HepG2 (cell line): Measurements from ENCODE around the gene MTIF3. TPM values are rescaled to one million over a fixed set of nuclear protein-coding genes. Genes with fewer than 3 reads are reported as not detected.

Experiments
- EEA1 ChIP-seq: sonication (generic); formaldehyde crosslinking; IDR thresholded peaks from 2 replicates; pipeline ENCODE4 v1.5.1; 2020; ENCODE audit warnings: mild to moderate bottlenecking, missing genetic modification reagents, borderline replicate concordance
- KMT2B ChIP-seq: IDR thresholded peaks from 2 replicates; pipeline ENCODE4 v1.6.1; 2016; ENCODE audit warnings: missing genetic modification reagents, missing compliant biosample characterization
- MZF1 ChIP-seq: sonication (generic); formaldehyde crosslinking; IDR thresholded peaks from 2 replicates; pipeline ENCODE4 v1.8.1; 2023; ENCODE audit warnings: mild to moderate bottlenecking, missing genetic modification reagents, borderline replicate concordance
- SRSF4 ChIP-seq: fragments of 200-400 bp; formaldehyde crosslinking; IDR thresholded peaks from one replicate; pipeline ENCODE4 v1.6.1; 2018; ENCODE audit warnings: mild to moderate bottlenecking, low read depth, low read length, moderate library complexity; ENCODE audit not compliant: poor library complexity, severe bottlenecking
- polyA plus RNA-seq, 8 experiments: library from polyadenylated mRNA; depleted of rRNA in 3 of 8; stranded (reverse) in 7 of 8; unstranded in 1 of 8; fragments of >200 nt; fragmentation: Illumina TruSeq in 4 of 8; extraction: Trizol in 4 of 8; gene quantifications; 2 replicates each; pipeline versions ENCODE4 v1.2.1 to v1.2.3, GENCODE V29; 2011 to 2016; ENCODE audit warnings: low read depth in 4 of 8, missing spikeins in 1 of 8, mixed read lengths in 1 of 8; ENCODE audit not compliant: insufficient read depth in 1 of 8
- total RNA-seq, 5 experiments: library from RNA; depleted of rRNA; stranded (reverse); fragments of >200 nt; fragmentation: Illumina TruSeq; extraction: Trizol; gene quantifications; 2 replicates each; pipeline ENCODE4 v1.2.3, GENCODE V29; 2016; ENCODE audit warnings: low read depth in 1 of 5
- TF ChIP-seq, protein P1 (sequence below): sonication (generic); formaldehyde crosslinking; IDR thresholded peaks from 2 replicates; pipeline ENCODE4 v1.4.0; 2020; ENCODE audit warnings: mild to moderate bottlenecking, missing genetic modification reagents, borderline replicate concordance
- TF ChIP-seq, protein P2 (sequence below): sonication (generic); formaldehyde crosslinking; IDR thresholded peaks from 2 replicates; pipeline ENCODE4 v1.5.1; 2020; ENCODE audit warnings: mild to moderate bottlenecking, missing genetic modification reagents, moderate library complexity
- TF ChIP-seq, protein P3 (sequence below), 2 experiments: fragments of 450-650 bp in 1 of 2; sonication (generic) in 1 of 2; formaldehyde crosslinking in 1 of 2; IDR thresholded peaks; 2 replicates each; pipeline versions ENCODE4 v1.6.1 to v1.8.0; 2016 to 2022; ENCODE audit warnings: antibody characterized with exemption in 1 of 2, mild to moderate bottlenecking in 1 of 2, missing genetic modification reagents in 1 of 2

MTIF3 gene
- total and polyA plus RNA-seq, 2 of the 13 experiments (the other 11 are each of a cell fraction or from before 2014, with no cell fraction given), result 33.7 to 40.6 TPM

DNA sequence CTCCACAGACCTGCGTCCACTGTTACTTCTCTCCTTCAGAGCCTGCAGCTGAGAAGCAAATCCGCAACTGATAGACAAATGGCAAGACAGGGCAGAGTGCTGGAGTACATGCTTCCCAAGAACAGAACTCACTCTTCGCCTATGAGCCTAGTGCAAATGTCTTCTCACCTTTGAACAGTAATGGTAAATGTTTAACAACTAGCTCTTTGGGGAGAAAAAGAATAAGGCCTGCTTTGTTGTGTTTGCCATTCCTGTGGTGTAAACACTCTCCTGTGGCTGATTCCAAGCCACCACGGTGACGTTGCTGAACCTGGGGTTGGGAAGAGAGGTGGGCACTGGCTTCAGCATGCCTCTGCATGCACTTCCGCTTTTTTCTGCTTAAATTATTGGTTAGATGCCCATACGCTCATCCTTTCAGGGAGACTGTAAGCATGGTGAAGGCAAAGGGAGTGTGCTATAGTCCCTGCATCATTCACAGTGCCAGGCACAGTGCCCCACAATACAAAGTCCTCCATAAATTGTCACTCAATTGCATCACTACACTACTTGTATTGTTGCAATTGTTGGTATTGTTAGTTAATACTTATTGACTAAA is 54.0 kb downstream of the MTIF3 start (continued):
- TF ChIP-seq, protein P1, sequence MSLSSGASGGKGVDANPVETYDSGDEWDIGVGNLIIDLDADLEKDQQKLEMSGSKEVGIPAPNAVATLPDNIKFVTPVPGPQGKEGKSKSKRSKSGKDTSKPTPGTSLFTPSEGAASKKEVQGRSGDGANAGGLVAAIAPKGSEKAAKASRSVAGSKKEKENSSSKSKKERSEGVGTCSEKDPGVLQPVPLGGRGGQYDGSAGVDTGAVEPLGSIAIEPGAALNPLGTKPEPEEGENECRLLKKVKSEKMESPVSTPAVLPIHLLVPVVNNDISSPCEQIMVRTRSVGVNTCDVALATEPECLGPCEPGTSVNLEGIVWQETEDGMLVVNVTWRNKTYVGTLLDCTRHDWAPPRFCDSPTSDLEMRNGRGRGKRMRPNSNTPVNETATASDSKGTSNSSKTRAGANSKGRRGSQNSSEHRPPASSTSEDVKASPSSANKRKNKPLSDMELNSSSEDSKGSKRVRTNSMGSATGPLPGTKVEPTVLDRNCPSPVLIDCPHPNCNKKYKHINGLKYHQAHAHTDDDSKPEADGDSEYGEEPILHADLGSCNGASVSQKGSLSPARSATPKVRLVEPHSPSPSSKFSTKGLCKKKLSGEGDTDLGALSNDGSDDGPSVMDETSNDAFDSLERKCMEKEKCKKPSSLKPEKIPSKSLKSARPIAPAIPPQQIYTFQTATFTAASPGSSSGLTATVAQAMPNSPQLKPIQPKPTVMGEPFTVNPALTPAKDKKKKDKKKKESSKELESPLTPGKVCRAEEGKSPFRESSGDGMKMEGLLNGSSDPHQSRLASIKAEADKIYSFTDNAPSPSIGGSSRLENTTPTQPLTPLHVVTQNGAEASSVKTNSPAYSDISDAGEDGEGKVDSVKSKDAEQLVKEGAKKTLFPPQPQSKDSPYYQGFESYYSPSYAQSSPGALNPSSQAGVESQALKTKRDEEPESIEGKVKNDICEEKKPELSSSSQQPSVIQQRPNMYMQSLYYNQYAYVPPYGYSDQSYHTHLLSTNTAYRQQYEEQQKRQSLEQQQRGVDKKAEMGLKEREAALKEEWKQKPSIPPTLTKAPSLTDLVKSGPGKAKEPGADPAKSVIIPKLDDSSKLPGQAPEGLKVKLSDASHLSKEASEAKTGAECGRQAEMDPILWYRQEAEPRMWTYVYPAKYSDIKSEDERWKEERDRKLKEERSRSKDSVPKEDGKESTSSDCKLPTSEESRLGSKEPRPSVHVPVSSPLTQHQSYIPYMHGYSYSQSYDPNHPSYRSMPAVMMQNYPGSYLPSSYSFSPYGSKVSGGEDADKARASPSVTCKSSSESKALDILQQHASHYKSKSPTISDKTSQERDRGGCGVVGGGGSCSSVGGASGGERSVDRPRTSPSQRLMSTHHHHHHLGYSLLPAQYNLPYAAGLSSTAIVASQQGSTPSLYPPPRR, result peak; percentile 68; the same call in 1 of the 2 replicates
- TF ChIP-seq MZF1 (CRISPR knock-in tag) (no peak), KMT2B (CRISPR knock-in tag) (no peak), SRSF4 (no peak), EEA1 (CRISPR knock-in tag) (no peak)
- TF ChIP-seq, protein P2, sequence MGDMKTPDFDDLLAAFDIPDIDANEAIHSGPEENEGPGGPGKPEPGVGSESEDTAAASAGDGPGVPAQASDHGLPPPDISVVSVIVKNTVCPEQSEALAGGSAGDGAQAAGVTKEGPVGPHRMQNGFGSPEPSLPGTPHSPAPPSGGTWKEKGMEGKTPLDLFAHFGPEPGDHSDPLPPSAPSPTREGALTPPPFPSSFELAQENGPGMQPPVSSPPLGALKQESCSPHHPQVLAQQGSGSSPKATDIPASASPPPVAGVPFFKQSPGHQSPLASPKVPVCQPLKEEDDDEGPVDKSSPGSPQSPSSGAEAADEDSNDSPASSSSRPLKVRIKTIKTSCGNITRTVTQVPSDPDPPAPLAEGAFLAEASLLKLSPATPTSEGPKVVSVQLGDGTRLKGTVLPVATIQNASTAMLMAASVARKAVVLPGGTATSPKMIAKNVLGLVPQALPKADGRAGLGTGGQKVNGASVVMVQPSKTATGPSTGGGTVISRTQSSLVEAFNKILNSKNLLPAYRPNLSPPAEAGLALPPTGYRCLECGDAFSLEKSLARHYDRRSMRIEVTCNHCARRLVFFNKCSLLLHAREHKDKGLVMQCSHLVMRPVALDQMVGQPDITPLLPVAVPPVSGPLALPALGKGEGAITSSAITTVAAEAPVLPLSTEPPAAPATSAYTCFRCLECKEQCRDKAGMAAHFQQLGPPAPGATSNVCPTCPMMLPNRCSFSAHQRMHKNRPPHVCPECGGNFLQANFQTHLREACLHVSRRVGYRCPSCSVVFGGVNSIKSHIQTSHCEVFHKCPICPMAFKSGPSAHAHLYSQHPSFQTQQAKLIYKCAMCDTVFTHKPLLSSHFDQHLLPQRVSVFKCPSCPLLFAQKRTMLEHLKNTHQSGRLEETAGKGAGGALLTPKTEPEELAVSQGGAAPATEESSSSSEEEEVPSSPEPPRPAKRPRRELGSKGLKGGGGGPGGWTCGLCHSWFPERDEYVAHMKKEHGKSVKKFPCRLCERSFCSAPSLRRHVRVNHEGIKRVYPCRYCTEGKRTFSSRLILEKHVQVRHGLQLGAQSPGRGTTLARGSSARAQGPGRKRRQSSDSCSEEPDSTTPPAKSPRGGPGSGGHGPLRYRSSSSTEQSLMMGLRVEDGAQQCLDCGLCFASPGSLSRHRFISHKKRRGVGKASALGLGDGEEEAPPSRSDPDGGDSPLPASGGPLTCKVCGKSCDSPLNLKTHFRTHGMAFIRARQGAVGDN (CRISPR knock-in tag), result peak; percentile 32; the same call in 1 of the 2 replicates
- TF ChIP-seq, protein P3, sequence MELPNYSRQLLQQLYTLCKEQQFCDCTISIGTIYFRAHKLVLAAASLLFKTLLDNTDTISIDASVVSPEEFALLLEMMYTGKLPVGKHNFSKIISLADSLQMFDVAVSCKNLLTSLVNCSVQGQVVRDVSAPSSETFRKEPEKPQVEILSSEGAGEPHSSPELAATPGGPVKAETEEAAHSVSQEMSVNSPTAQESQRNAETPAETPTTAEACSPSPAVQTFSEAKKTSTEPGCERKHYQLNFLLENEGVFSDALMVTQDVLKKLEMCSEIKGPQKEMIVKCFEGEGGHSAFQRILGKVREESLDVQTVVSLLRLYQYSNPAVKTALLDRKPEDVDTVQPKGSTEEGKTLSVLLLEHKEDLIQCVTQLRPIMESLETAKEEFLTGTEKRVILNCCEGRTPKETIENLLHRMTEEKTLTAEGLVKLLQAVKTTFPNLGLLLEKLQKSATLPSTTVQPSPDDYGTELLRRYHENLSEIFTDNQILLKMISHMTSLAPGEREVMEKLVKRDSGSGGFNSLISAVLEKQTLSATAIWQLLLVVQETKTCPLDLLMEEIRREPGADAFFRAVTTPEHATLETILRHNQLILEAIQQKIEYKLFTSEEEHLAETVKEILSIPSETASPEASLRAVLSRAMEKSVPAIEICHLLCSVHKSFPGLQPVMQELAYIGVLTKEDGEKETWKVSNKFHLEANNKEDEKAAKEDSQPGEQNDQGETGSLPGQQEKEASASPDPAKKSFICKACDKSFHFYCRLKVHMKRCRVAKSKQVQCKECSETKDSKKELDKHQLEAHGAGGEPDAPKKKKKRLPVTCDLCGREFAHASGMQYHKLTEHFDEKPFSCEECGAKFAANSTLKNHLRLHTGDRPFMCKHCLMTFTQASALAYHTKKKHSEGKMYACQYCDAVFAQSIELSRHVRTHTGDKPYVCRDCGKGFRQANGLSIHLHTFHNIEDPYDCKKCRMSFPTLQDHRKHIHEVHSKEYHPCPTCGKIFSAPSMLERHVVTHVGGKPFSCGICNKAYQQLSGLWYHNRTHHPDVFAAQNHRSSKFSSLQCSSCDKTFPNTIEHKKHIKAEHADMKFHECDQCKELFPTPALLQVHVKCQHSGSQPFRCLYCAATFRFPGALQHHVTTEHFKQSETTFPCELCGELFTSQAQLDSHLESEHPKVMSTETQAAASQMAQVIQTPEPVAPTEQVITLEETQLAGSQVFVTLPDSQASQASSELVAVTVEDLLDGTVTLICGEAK (IDR thresholded peaks at IDR 0.05), result no peak
- TF ChIP-seq, protein P3 (CRISPR knock-in tag; IDR thresholded peaks at IDR 0.05), result no peak
